Heart left ventricle (tissue), 16 donors: ENCODE data around the gene KIF2A. TPM values are rescaled to one million over a fixed set of nuclear protein-coding genes. Genes with fewer than 3 reads are reported as not detected.

Experiments used
- ATAC-seq, 4 donors: fragments of 200-7000 bp; cut with Tn5 transposase; one replicate each; pipeline ENCODE4 v1.9.1; 2020 to 2022; ENCODE audit warnings: moderate library complexity in 4 of 4, mild to moderate bottlenecking in 3 of 4, moderate number of reproducible peaks in 1 of 4
- DNase-seq, 5 donors: peaks; one replicate each; pipeline ENCODE4 v3.0.0-alpha.2; 2020
- H3K27ac ChIP-seq, 12 donors: fragments of 200-600 bp; sonication (generic) in 4 of 12; one replicate each; pipeline versions ENCODE4 v1.5.0 to v1.8.0; 2016 to 2022; ENCODE audit warnings: mild to moderate bottlenecking in 2 of 12
- H3K27me3 ChIP-seq, 9 donors: fragments of 200-600 bp; sonication (generic) in 2 of 9; one replicate each; pipeline versions ENCODE4 v1.5.1 to v1.8.0; 2016 to 2022; ENCODE audit warnings: mild to moderate bottlenecking in 3 of 9
- H3K36me3 ChIP-seq, 9 donors: fragments of 200-600 bp; sonication (generic) in 2 of 9; one replicate each; pipeline versions ENCODE4 v1.5.0 to v1.8.0; 2018 to 2022; ENCODE audit warnings: mild to moderate bottlenecking in 2 of 9
- H3K4me1 ChIP-seq, 12 donors: fragments of 200-600 bp; sonication (generic) in 4 of 12; one replicate each; pipeline versions ENCODE4 v1.5.0 to v1.8.0; 2016 to 2022; ENCODE audit warnings: mild to moderate bottlenecking in 3 of 12
- H3K4me3 ChIP-seq, 12 donors: fragments of 200-600 bp; sonication (generic) in 4 of 12; one replicate each; pipeline versions ENCODE4 v1.5.0 to v1.8.0; 2017 to 2022; ENCODE audit warnings: mild to moderate bottlenecking in 9 of 12, moderate library complexity in 4 of 12
- H3K9me3 ChIP-seq, 12 donors: fragments of 200-600 bp; sonication (generic) in 4 of 12; one replicate each; pipeline versions ENCODE4 v1.5.0 to v1.8.0; 2016 to 2022; ENCODE audit warnings: mild to moderate bottlenecking in 1 of 12
- POLR2A ChIP-seq, 2 donors: fragments of 450-650 bp; IDR thresholded peaks; one replicate each; pipeline ENCODE4 v1.6.1; 2017; ENCODE audit warnings: antibody characterized with exemption in 2 of 2, mild to moderate bottlenecking in 2 of 2, moderate library complexity in 2 of 2
- WGBS, 4 donors: extraction: QIAGEN DNeasy Blood & Tissue Kit in 2 of 4; methylation state at CpG; one replicate each; pipeline versions ENCODE4 v1.1.5 to v1.1.7; 2013 to 2018; 5-methylcytosine and 5-hydroxymethylcytosine counted together
- intact Hi-C, 10 donors: fragments of 100-400 bp; cut with DNase I; formaldehyde crosslinking; loops; one replicate each; pipeline versions ENCODE4 v1.11.1 to v1.14.2; 2022
- polyA plus RNA-seq, 2 donors: library from polyadenylated mRNA; stranded (reverse); fragments of 200-250 nt; gene quantifications; one replicate each; pipeline ENCODE4 v1.2.3, GENCODE V29; 2013
- total RNA-seq, 9 donors: library from RNA; depleted of rRNA in 2 of 9; stranded (reverse); fragments of >200 nt in 2 of 9; fragmentation: NEBNext Ultra II Directional in 3 of 9; extraction: Animal tissue kit (Norgen Biotek cat#: 25700) in 3 of 9; gene quantifications; one replicate each; pipeline versions ENCODE4 v1.1.0 to v1.2.4, GENCODE V29; 2016 to 2023
- TF ChIP-seq, protein P1 (sequence below), 12 donors: fragments of 200-600 bp; sonication (generic) in 4 of 12; IDR thresholded peaks; one replicate each; pipeline versions ENCODE4 v1.5.0 to v1.8.0; 2018 to 2022; ENCODE audit warnings: antibody characterized with exemption in 12 of 12, mild to moderate bottlenecking in 5 of 12
- donor health status: ischemic (EF 13 %, LVEDD 7.1; RV severe dilation, severe dysfunction).
- donor health status: healthy with polysubstance abuse.
- donor health status: DM: no; HTN: yes; CAD: no.
- donor health status: DM: no; HTN: no; CAD: no.
- donor health status: ischemic (EF 25% LVEDD 6.9; RV normal size, moderate dysfunction).
- donor health status: ischemic (EF 25% LVEDD 5.7; RV mildly dilated, moderate dysfunction).
- donor health status: healthy.
- donor health status: DM: yes; HTN: yes; CAD: no.
- donor health status: ischemic (EF 35%, LVEDD 5.7; RV mildly dilated, moderate dysfunction).
- donor health status: nonischemic (EF 11% LVEDD 7.7; RV severe dilation, severe dysfunction).
- donor health status: DM: yes; HTN: yes; CAD: no.
- donor health status: PGD.
- donor health status: ischemic (EF 29% LVEDD 5.4; RV normal size, mild dysfunction).
- donor health status: nonischemic (EF 23%, LVEDD 6.1; RV moderate dilation, normal function).

KIF2A gene
- total and polyA plus RNA-seq, 11 donors = 1.5 to 18.8 (median 10.7) TPM

DNA sequence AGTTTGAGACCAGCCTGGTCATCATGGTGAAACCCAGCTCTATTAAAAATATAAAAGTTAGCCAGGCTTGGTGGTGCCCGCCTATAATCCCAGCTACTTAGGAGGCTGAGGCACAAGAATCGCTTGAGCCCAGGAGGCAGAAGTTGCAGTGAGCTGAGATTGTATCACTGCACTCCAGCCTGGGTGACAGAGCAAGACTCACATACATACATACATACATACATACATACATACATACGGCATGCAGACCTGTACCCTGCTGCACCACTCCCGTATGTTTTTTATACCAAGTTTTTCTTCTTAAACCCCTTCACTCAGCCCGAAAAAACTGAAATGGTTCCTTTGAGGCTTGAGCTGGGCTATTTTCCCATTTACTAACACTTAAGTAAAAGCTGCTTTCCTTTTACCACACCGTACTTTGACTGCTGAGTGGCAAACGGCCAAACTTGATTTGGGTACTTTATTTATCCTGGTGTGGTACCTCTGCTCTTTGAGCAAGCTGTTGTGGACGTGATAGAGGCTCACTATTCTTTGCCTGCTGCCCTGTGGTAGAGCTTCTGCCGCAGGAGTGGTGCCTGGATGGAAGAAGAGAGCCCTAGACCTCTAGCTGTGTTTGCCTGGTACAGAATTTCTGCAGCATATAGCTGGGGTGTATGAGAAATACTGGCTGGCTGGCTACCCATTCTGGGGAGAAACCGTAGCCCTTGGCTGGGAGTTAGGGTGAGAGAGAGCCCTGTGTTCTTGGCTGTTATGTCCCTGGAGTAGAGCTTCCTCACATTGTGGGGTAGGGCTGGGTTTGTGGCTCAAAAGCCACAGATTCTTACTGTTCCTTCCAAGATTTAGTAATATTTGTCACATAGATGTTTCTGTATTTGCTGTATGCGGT, 126.0 kb downstream of the KIF2A start:
- ATAC-seq (peak; percentile 76 to 85 (median 82)), DNase-seq (peak in 1 of 5 donors; percentile 36)
- intact Hi-C loops = no loop called here
- 52 to 57% (median 55%) methylated on average over 11 of the region's 11 CpGs for WGBS, 4 donors
- peak overlapping the region; percentile 53 to 77 (median 69) for H3K27ac ChIP-seq
- H3K36me3 ChIP-seq = no peaks in the 10 kb centered on the region
- H3K27me3 ChIP-seq = no peaks in the 10 kb centered on the region
- H3K4me1 ChIP-seq = peaks cover 2 to 41% (median 26%) of the 10 kb centered on the region in 12 donors
- peak overlapping the region in 7 of 12 donors; percentile 7 to 36 (median 16) for H3K4me3 ChIP-seq
- H3K9me3 ChIP-seq = no peaks in the 10 kb centered on the region
- TF ChIP-seq POLR2A (IDR thresholded peaks at IDR 0.05) = no peak
- TF ChIP-seq, protein P1, sequence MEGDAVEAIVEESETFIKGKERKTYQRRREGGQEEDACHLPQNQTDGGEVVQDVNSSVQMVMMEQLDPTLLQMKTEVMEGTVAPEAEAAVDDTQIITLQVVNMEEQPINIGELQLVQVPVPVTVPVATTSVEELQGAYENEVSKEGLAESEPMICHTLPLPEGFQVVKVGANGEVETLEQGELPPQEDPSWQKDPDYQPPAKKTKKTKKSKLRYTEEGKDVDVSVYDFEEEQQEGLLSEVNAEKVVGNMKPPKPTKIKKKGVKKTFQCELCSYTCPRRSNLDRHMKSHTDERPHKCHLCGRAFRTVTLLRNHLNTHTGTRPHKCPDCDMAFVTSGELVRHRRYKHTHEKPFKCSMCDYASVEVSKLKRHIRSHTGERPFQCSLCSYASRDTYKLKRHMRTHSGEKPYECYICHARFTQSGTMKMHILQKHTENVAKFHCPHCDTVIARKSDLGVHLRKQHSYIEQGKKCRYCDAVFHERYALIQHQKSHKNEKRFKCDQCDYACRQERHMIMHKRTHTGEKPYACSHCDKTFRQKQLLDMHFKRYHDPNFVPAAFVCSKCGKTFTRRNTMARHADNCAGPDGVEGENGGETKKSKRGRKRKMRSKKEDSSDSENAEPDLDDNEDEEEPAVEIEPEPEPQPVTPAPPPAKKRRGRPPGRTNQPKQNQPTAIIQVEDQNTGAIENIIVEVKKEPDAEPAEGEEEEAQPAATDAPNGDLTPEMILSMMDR (IDR thresholded peaks at IDR 0.05) = no peak

- TF ChIP-seq, protein P1 (IDR thresholded peaks at IDR 0.05) = no peak
- no peak for TF ChIP-seq POLR2A (IDR thresholded peaks at IDR 0.05)
- Histone ChIP-seq H3K4me1 (peaks cover 2 to 41% (median 26%) of the 10 kb centered on the region in 12 donors), H3K27me3 (no peaks in the 10 kb centered on the region), H3K9me3 (no peaks in the 10 kb centered on the region), H3K4me3 (peak overlapping the region in 7 of 12 donors; percentile 7 to 36 (median 16)), H3K27ac (peak overlapping the region; percentile 53 to 77 (median 69)), H3K36me3 (peaks cover 0 to 6% (median 0%) of the 10 kb centered on the region in 9 donors)
- ATAC-seq (peak; percentile 24 to 29 (median 25)), DNase-seq (no peak)
- intact Hi-C loops = no loop called here
- WGBS, 4 donors = 23 to 35% (median 29%) methylated on average over 5 of the region's 5 CpGs
These were observed 126.6 kb downstream of the KIF2A start for GRCh38 chr5:62432621-62433064.

Other genes starting within 250 kb of the KIF2A start
- 10 to 100 TPM; 16.5 to 23.3 (median 18.4) TPM for gene DIMT1, start 97.7 kb downstream of the KIF2A start, total RNA-seq
- 10 to 100 TPM in 1 of 2 donors, 1 to 10 TPM in 1; 9.0 to 24.1 TPM for gene DIMT1, start 97.7 kb downstream of the KIF2A start, polyA plus RNA-seq
- gene IPO11, start 106.6 kb downstream of the KIF2A start, total RNA-seq = 10 to 100 TPM; 25.1 to 40.4 (median 31.3) TPM
- 10 to 100 TPM in 1 of 2 donors, 1 to 10 TPM in 1; 8.2 to 20.5 TPM for gene IPO11, start 106.6 kb downstream of the KIF2A start, polyA plus RNA-seq